NB4 (cell line): ENCODE measurements around the gene DLX3.

Experiments
- DNase-seq: peaks from one replicate; pipeline ENCODE4 v3.0.0; 2010; ENCODE audit warnings: low read depth
- H3K4me3 ChIP-seq: one replicate; pipeline ENCODE4 v1.5.1; 2011; ENCODE audit warnings: mild to moderate bottlenecking, low read depth, low read length, moderate library complexity
- MYC ChIP-seq: IDR thresholded peaks from 2 replicates; pipeline ENCODE4 v1.6.1; 2011; ENCODE audit warnings: low read depth, low read length
- POLR2A ChIP-seq: IDR thresholded peaks from 2 replicates; pipeline ENCODE4 v1.6.1; 2011; ENCODE audit warnings: mild to moderate bottlenecking; ENCODE audit not compliant: insufficient read length; ENCODE audit errors: extremely low read depth
- TF ChIP-seq, protein P1 (sequence below): IDR thresholded peaks from one replicate; pipeline ENCODE4 v1.5.1; 2012; ENCODE audit warnings: low read depth, low read length
- TF ChIP-seq, protein P2 (sequence below): IDR thresholded peaks from 2 replicates; pipeline ENCODE4 v1.6.1; 2011; ENCODE audit warnings: low read depth, low read length

The DLX3 gene

DNA sequence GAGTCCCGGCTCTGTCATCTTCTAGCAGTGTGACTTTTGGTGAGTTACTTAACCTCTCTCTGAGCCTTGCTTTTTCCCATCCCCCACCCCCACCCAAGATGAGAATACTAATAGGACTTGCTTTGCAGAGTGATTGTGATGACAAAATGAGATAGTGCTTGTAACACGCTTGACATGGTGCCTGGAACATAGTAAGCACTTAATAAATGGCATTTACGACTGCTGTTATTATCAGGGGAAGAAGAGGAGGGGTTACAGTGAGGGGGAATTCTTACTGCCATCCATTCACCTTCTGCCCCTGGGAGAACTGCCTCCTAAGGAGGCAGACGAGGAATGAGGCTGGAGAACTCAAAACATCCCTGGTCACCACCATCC is 18.2 kb downstream of the DLX3 start:
- DNase-seq, result no peak
- TF ChIP-seq POLR2A (no peak), MYC (no peak)
- TF ChIP-seq, protein P1, sequence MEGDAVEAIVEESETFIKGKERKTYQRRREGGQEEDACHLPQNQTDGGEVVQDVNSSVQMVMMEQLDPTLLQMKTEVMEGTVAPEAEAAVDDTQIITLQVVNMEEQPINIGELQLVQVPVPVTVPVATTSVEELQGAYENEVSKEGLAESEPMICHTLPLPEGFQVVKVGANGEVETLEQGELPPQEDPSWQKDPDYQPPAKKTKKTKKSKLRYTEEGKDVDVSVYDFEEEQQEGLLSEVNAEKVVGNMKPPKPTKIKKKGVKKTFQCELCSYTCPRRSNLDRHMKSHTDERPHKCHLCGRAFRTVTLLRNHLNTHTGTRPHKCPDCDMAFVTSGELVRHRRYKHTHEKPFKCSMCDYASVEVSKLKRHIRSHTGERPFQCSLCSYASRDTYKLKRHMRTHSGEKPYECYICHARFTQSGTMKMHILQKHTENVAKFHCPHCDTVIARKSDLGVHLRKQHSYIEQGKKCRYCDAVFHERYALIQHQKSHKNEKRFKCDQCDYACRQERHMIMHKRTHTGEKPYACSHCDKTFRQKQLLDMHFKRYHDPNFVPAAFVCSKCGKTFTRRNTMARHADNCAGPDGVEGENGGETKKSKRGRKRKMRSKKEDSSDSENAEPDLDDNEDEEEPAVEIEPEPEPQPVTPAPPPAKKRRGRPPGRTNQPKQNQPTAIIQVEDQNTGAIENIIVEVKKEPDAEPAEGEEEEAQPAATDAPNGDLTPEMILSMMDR, result no peak
- TF ChIP-seq, protein P2, sequence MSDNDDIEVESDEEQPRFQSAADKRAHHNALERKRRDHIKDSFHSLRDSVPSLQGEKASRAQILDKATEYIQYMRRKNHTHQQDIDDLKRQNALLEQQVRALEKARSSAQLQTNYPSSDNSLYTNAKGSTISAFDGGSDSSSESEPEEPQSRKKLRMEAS, result no peak
- H3K4me3 ChIP-seq, result no peak overlapping the region

DNA sequence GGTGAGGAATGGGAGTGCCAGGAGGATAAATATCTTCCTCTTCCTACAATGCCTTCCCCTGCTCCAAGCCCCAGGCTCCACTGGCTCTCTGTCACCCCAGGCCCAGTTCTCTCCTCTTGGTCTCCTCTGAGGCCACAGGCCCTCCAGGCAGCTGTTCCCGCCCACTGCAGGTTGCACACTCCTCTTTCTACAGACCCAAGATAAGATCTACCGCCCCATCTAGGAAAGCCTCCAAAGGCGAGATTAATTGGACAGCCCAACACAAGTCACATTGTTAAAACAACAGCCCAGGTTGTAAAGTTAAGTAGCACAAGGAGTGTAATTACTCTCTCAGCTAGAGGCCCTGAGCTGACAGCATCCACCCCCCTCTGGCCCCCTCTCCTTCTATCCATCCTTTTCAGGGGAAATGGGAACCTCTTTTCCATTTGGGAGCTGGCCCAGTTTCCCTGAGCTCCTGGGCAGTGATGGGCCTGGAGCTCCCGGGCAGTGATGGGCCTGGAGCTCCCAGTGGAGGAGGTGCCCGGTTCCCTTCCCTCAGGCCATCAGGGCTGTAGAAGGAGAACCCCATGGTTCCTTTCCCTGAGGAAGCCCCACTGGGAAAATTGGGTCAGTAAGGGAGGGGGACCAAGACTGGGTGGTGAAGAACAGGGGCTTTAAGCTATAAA is 18.7 kb downstream of the DLX3 start:
- H3K4me3 ChIP-seq, result no peak overlapping the region
- no peak for TF ChIP-seq POLR2A
- TF ChIP-seq, protein P1, result no peak
- TF ChIP-seq MYC, result no peak
- TF ChIP-seq, protein P2, result no peak; the same call in 1 of the 2 replicates
- DNase-seq, result peak; percentile 74

DNA sequence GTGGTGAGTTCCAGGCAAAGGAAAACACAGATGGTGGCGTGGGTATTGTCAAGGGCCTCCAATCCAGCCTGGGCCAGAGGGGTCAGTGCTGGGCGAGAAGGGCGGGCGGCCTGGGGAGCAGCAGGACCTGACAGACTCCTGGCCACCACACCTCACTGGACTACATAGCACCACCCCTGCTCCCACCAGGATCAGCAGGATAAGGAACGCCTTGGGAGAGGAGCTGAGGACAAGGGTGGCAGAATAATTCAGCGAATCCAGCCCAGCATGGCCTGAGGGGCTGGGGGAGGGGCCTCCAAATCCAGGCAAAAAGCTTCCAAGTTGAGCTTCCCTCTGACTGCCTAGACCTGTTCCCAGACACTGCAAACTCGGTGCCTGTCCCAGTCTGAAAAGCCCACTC is 19.5 kb downstream of the DLX3 start:
- H3K4me3 ChIP-seq, result no peak overlapping the region
- no peak for TF ChIP-seq MYC
- TF ChIP-seq, protein P1, result no peak
- no peak for TF ChIP-seq POLR2A
- TF ChIP-seq, protein P2, result no peak
- DNase-seq, result no peak

DNA sequence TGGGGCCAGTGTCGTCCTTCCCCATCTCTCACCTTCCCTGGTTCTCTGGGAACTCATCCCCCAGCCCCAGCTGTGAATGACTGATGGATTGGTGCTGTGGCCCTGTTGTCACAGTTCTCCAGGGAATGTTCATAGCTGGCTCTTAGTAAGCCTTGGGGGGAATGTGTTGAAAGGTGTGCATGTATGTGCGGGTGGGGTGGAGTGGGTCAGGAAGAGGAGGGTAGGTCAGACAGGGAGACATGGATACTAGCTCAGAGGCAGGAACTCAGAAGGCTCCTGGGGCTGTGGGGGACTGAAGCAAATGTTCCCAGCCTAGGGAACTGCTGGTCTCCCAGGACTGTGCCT is 21.8 kb downstream of the DLX3 start:
- no peak for DNase-seq
- no peak overlapping the region for H3K4me3 ChIP-seq
- no peak for TF ChIP-seq POLR2A
- TF ChIP-seq MYC, result no peak
- TF ChIP-seq, protein P1, result no peak
- TF ChIP-seq, protein P2, result no peak

DNA sequence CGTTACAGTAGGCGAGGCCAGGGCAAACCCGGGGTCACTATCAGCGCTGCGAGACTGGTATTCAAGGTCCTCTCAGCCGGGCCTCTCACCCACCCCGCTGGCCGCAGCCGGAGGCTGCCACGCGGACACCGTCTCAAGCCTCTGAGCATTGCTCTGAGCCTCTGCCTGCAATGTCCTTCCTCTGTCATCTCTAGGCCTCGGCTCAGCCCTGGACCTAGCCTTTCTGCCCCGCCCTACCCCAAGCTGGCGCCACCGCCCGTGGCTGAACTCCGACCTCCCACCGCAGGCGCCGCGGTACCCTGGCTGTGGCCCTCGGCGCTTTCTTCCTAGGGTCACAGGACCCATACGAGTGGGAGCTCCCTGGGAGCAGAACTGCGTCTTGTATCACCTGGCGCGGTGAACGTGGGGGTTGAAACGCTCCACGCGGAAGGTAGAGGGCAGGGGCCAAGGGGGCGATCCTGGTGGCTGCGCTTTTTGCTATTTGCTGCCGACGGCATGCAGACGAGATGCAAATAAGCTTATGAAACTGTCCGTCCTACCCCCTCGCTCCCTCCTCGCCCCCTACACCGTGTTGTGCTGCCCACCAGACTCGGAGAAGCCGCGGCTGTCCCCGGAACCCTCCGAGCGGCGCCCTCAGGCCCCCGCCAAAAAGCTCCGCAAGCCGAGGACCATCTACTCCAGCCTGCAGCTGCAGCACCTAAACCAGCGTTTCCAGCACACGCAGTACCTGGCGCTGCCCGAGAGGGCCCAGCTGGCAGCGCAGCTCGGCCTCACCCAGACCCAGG is 22.3 kb downstream of the DLX3 start:
- no peak for TF ChIP-seq MYC
- no peak for DNase-seq
- H3K4me3 ChIP-seq, result no peak overlapping the region

DNA sequence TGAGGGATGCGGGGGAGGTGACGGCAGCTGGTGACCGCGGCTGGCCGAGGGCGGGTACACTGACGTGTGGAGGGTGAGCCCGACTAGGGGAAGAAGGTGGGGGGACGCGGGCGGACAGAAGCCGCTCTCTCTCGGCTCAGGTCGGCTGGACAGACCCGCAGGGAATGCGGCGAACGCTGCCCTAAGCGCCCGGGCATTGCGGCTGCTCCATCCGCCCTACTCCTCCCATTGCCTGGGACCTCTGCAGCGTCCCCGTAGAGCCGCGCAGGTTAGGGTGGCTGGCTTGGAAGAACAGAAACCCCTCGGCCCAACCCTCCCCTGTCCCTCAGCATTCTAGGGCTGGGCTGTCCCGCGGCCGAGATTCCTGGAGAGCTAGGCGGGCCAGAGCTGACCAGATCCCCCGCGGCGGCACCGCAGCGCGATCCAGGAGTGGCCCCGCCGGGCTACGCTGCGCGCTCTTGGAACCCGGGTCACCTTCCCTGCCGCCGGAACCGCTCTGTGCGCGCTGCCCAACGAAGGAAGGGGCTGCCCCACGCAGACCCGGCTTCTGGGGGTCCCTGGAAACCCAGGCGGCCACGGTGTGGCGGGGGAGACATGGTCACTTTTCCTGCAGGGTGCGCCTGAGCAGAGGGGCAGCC is 23.1 kb downstream of the DLX3 start:
- TF ChIP-seq, protein P1, result no peak
- TF ChIP-seq MYC, result no peak
- TF ChIP-seq POLR2A, result no peak
- TF ChIP-seq, protein P2, result no peak

More for the DNA sequence above, 23.1 kb downstream of the DLX3 start:
- peak; percentile 86 for DNase-seq
- H3K4me3 ChIP-seq, result peak overlapping the region; percentile 16
